ENCODE data around the gene FNIP1. TPM values are rescaled to one million over a fixed set of nuclear protein-coding genes. Genes with fewer than 3 reads are reported as not detected.

Gene FNIP1
- total and polyA plus RNA-seq, 9 of the 15 experiments (the other 6 are each of a cell fraction or from before 2014, with no cell fraction given): 5.0 to 32.8 (median 18.4) TPM

GRCh38 chr5:131795879-131796792, 681 bp downstream of the FNIP1 start (continued):
- TF ChIP-seq CREM (IDR thresholded peaks at IDR 0.05; ENCODE audit: low read depth) (0 out of 2 replicates have a peak, but pooled peaks have one; percentile 8), ETS2 (tag; IDR thresholded peaks at IDR 0.05; ENCODE audit: borderline replicate concordance, poor library complexity, severe bottlenecking) (no peak), JUNB (CRISPR knock-in tag; conservative IDR thresholded peaks at IDR 0.05) (no peak), MTA2 (IDR thresholded peaks at IDR 0.05; ENCODE audit: low read depth) (no peak), CBFA2T3 (IDR thresholded peaks at IDR 0.05) (no peak), PBX2 (CRISPR knock-in tag; IDR thresholded peaks at IDR 0.05; ENCODE audit: low read depth) (no peak), PBX2 (tag; conservative IDR thresholded peaks at IDR 0.05; ENCODE audit: low read depth) (no peak), SMC3 (conservative IDR thresholded peaks at IDR 0.05; ENCODE audit: insufficient read depth, low read depth, low read length) (no peak), KDM5B (IDR thresholded peaks at IDR 0.05; ENCODE audit: insufficient replicate concordance, low read depth, low read length) (peak; percentile 19), ZNF280A (IDR thresholded peaks at IDR 0.05; ENCODE audit: low read depth, partially characterized antibody) (no peak), POLR2A (conservative IDR thresholded peaks at IDR 0.05) (no peak), ZNF41 (CRISPR knock-in tag; conservative IDR thresholded peaks at IDR 0.05) (no peak), POLR2AphosphoS5 (IDR thresholded peaks at IDR 0.05; ENCODE audit: control insufficient read depth, insufficient read depth, low read depth, low read length) (no peak), CHD1 (IDR thresholded peaks at IDR 0.05; ENCODE audit: low read length) (peak; percentile 70), CBFB (CRISPR knock-in tag; IDR thresholded peaks at IDR 0.05) (no peak), ZNF408 (CRISPR knock-in tag; IDR thresholded peaks at IDR 0.05; ENCODE audit: low read depth) (no peak), ZNF589 (CRISPR knock-in tag; IDR thresholded peaks at IDR 0.05; ENCODE audit: low read depth) (no peak), MAFK (IDR thresholded peaks at IDR 0.05; ENCODE audit: low read length) (no peak), SMARCB1 (IDR thresholded peaks at IDR 0.05; ENCODE audit: insufficient read length, low read depth) (no peak)
- TF ChIP-seq, protein P1, sequence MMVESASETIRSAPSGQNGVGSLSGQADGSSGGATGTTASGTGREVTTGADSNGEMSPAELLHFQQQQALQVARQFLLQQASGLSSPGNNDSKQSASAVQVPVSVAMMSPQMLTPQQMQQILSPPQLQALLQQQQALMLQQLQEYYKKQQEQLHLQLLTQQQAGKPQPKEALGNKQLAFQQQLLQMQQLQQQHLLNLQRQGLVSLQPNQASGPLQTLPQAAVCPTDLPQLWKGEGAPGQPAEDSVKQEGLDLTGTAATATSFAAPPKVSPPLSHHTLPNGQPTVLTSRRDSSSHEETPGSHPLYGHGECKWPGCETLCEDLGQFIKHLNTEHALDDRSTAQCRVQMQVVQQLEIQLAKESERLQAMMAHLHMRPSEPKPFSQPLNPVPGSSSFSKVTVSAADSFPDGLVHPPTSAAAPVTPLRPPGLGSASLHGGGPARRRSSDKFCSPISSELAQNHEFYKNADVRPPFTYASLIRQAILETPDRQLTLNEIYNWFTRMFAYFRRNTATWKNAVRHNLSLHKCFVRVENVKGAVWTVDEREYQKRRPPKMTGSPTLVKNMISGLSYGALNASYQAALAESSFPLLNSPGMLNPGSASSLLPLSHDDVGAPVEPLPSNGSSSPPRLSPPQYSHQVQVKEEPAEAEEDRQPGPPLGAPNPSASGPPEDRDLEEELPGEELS (CRISPR knock-in tag; IDR thresholded peaks at IDR 0.05; ENCODE audit: borderline replicate concordance): no peak

Data from K562 (cell line).